ENCODE measurements around the gene ODF4.

ODF4 gene

DNA sequence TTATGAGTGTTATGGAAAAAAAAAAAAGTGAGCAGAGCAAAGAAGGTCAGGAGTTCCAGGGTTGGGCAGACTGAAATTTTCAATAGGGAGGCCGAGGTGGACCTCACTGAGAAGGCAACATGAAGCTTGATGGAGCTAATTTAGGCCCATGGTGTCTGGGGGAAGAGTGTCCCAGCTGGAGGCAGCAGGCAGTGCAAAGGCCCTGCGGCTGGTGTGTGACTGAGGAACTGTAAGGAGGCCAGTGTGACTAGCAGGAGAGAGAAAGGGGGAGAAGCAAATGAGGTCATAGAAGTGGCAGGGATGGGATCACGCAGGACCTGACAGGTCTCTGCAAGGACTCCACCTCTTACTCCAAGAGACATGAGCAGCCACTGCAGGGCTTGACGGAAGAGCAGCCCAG is 19.4 kb upstream of the ODF4 start:
- Histone ChIP-seq H3K9me3 (no peaks in the 10 kb centered on the region), H3K36me3 (no peaks in the 10 kb centered on the region), H3K27me3 (peaks cover 0 to 40% of the 10 kb centered on the region in 2 donors), H3K4me1 (peaks cover 0 to 9% (median 6%) of the 10 kb centered on the region in 4 donors), H3K4me3 (no peak overlapping the region), H3K27ac (no peak overlapping the region)
- no peak for DNase-seq
- TF ChIP-seq, protein P1, sequence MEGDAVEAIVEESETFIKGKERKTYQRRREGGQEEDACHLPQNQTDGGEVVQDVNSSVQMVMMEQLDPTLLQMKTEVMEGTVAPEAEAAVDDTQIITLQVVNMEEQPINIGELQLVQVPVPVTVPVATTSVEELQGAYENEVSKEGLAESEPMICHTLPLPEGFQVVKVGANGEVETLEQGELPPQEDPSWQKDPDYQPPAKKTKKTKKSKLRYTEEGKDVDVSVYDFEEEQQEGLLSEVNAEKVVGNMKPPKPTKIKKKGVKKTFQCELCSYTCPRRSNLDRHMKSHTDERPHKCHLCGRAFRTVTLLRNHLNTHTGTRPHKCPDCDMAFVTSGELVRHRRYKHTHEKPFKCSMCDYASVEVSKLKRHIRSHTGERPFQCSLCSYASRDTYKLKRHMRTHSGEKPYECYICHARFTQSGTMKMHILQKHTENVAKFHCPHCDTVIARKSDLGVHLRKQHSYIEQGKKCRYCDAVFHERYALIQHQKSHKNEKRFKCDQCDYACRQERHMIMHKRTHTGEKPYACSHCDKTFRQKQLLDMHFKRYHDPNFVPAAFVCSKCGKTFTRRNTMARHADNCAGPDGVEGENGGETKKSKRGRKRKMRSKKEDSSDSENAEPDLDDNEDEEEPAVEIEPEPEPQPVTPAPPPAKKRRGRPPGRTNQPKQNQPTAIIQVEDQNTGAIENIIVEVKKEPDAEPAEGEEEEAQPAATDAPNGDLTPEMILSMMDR (IDR thresholded peaks at IDR 0.05), result no peak
- intact Hi-C loops (cut with DNase I; ENCODE audit: low total_unique reads), result no loop called here

DNA sequence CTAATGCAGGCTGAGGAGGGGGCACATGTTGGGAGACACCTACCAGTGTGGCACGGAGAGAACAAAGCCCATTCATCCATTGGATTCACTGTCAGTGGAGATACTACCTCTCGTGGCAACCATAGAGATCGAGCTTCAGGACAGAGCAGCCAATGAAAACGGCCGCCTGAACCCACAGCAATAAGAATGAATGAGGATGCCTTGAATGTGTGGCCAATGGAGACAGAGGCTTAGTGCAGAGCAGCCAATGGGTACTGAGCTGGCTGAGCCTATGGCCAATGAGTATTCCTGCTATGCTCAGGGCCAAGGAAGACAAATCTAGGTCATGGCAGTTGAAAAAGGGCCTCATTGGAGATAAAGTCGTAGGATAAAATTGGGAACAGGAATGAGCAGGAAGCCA is 18.6 kb upstream of the ODF4 start:
- Histone ChIP-seq H3K27me3 (peaks cover 0 to 40% of the 10 kb centered on the region in 2 donors), H3K4me3 (no peak overlapping the region), H3K27ac (no peak overlapping the region), H3K4me1 (peaks cover 0 to 1% (median 0%) of the 10 kb centered on the region in 4 donors), H3K36me3 (no peaks in the 10 kb centered on the region), H3K9me3 (no peaks in the 10 kb centered on the region)
- TF ChIP-seq, protein P1 (IDR thresholded peaks at IDR 0.05), result no peak
- no peak for DNase-seq
- intact Hi-C loops (cut with DNase I; ENCODE audit: low total_unique reads), result no loop called here

DNA sequence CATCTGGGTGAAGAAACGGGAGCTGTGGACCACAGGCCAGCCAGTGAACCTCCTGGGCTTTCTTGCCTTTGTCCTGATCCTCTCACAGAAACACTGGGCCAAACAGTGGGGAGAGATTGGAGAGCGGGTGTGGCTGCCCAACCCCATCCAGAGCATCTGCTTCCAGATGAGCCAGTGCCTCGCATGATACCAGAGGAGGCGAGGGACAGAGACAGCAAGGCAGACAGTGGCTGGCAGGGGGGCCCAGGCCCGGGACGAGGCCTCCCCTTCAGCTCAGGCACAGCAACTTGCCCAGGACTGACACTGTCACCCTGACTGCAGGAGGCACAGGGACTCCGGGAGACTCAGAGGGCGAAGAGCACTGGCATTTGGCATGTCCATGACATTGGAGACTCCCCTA is 17.6 kb upstream of the ODF4 start:
- Histone ChIP-seq H3K4me3 (no peak overlapping the region), H3K4me1 (peaks cover 0 to 10% (median 6%) of the 10 kb centered on the region in 4 donors), H3K9me3 (no peaks in the 10 kb centered on the region), H3K36me3 (no peaks in the 10 kb centered on the region), H3K27ac (no peak overlapping the region), H3K27me3 (peaks cover 0 to 40% of the 10 kb centered on the region in 2 donors)
- DNase-seq, result no peak
- TF ChIP-seq, protein P1 (IDR thresholded peaks at IDR 0.05), result no peak
- intact Hi-C loops (cut with DNase I; ENCODE audit: low total_unique reads), result no loop called here

DNA sequence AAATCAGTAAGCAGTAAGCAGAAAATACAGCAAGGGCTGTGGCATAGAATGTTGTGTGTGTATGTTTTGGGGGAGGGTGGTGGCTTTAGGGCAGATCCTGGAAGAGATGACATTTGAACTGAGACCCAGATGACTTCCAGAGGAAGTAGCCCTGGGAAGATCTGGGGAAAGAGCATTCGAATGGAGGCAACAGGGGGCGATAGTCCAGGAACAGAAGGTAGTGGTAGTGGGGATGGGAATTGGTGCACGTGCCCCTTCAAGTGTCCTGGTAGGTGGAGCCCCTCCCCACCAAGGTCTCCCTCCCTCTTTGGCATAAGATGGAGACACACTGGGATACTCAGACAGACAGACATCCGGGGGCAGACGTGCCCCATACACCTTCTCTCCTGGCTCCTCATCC is 15.5 kb upstream of the ODF4 start:
- Histone ChIP-seq H3K27me3 (peaks cover 0 to 39% of the 10 kb centered on the region in 2 donors), H3K4me1 (peaks cover 0 to 14% (median 9%) of the 10 kb centered on the region in 4 donors), H3K4me3 (no peak overlapping the region), H3K9me3 (no peaks in the 10 kb centered on the region), H3K27ac (no peak overlapping the region), H3K36me3 (no peaks in the 10 kb centered on the region)
- intact Hi-C loops (cut with DNase I; ENCODE audit: low total_unique reads), result no loop called here
- DNase-seq, result no peak
- TF ChIP-seq, protein P1 (IDR thresholded peaks at IDR 0.05), result no peak

DNA sequence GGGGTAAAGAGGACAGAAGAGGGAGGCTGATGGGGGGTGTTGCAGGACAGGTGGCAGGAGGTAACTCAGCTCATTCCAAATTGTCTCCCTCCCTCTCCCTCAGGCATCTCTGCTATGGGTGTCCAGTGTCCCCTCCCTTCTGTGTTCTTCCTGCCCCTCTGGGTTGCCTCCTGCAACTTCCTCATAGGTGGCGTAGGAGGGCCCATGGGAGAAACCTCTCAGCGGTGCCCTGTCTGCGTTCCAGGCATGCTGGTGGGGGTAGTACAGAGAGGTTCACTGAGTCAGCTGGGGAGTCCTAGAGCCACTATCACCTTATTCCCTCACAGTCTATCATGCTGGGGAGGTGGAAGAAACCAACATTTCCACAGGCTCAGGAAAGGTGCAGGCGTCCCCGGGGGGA is 14.7 kb upstream of the ODF4 start:
- no peak overlapping the region for H3K4me3 ChIP-seq
- peaks cover 0 to 39% of the 10 kb centered on the region in 2 donors for H3K27me3 ChIP-seq
- TF ChIP-seq, protein P1 (IDR thresholded peaks at IDR 0.05), result no peak
- H3K9me3 ChIP-seq, result no peaks in the 10 kb centered on the region
- no peaks in the 10 kb centered on the region for H3K36me3 ChIP-seq
- H3K27ac ChIP-seq, result no peak overlapping the region
- H3K4me1 ChIP-seq, result peaks cover 0 to 14% (median 9%) of the 10 kb centered on the region in 4 donors
- intact Hi-C loops (cut with DNase I; ENCODE audit: low total_unique reads), result no loop called here
- no peak for DNase-seq

Measured in tibial artery (tissue), 4 donors.